ENCODE measurements around the gene ATP4B.
"Not testable (repeated sequence)": the region's sequence is repeated elsewhere in the genome, so short reads cannot be mapped to it uniquely, and the experiment has no call there.

- TF ChIP-seq EZH2, EZH2phosphoT487 (IDR thresholded peaks at IDR 0.05): not testable (repeated sequence)
- TF ChIP-seq, protein P1, sequence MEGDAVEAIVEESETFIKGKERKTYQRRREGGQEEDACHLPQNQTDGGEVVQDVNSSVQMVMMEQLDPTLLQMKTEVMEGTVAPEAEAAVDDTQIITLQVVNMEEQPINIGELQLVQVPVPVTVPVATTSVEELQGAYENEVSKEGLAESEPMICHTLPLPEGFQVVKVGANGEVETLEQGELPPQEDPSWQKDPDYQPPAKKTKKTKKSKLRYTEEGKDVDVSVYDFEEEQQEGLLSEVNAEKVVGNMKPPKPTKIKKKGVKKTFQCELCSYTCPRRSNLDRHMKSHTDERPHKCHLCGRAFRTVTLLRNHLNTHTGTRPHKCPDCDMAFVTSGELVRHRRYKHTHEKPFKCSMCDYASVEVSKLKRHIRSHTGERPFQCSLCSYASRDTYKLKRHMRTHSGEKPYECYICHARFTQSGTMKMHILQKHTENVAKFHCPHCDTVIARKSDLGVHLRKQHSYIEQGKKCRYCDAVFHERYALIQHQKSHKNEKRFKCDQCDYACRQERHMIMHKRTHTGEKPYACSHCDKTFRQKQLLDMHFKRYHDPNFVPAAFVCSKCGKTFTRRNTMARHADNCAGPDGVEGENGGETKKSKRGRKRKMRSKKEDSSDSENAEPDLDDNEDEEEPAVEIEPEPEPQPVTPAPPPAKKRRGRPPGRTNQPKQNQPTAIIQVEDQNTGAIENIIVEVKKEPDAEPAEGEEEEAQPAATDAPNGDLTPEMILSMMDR (IDR thresholded peaks at IDR 0.05) = peak; percentile 48
These were observed 36.5 kb downstream of the ATP4B start for GRCh38 chr13:113621498-113621897.
